UCSD-AML1 (cell line): ENCODE results near the gene IFNAR1.

Source experiments
- DNase-seq: peaks from one replicate; lab custom pipeline; 2025; ENCODE audit not compliant: unreplicated experiment; lab: John Stamatoyannopoulos, UW

The IFNAR1 gene

DNA sequence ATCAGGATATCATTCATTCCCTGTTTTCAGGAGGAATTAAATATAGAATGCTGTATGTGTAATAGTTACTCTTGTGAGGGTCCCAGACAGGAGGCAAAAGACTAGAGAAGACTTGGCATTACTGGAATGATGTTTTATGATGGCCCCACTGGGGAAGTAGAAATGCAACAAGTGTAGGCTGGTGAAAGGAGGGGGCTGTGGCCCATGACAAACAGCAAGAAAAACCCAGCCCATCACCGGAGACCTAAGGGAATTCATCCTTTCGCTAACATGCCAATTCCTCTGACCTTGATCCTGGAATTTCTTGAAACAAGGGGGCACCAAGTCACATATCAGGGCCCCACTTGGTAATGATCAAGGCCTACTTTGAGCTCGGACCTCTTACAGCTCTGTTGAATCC lies 72.9 kb downstream of the IFNAR1 start:
- no peak for DNase-seq

DNA sequence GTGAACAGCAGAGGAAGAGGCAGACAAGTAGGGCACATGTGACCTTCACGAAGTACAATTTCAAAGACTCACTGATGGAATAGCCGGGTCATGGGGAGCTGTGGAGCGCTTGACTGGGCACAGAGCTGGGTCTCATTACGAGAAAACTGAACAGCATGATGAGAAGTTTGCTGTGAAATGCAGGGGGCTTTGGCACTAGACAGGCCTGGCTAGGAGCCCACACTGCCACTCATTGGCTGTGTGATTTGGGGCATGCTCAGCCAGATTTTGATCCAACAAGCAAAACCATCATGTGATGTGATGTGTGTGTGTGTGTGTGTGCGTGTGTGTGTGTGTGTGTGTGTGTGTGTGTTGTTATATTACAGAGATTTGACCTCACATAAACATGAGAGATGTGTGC lies 73.6 kb downstream of the IFNAR1 start:
- DNase-seq: no peak

DNA sequence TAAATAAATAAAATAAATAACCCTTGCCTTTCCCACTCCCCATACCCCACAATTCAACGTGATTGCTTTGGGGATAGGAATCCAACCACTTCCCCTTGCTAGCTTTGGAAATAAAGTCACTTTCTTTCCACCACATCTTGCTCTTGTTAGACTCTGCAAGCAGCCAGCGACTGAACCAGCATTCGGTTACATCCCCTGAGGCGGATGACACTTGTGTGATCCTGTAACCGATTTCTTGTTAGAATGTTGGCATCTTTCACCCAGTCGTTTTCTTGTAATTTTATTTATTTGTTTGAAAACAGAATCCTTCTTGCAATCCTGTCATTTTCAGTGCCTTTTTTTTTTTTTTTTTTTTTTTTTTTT lies 76.8 kb downstream of the IFNAR1 start:
- DNase-seq: no peak

DNA sequence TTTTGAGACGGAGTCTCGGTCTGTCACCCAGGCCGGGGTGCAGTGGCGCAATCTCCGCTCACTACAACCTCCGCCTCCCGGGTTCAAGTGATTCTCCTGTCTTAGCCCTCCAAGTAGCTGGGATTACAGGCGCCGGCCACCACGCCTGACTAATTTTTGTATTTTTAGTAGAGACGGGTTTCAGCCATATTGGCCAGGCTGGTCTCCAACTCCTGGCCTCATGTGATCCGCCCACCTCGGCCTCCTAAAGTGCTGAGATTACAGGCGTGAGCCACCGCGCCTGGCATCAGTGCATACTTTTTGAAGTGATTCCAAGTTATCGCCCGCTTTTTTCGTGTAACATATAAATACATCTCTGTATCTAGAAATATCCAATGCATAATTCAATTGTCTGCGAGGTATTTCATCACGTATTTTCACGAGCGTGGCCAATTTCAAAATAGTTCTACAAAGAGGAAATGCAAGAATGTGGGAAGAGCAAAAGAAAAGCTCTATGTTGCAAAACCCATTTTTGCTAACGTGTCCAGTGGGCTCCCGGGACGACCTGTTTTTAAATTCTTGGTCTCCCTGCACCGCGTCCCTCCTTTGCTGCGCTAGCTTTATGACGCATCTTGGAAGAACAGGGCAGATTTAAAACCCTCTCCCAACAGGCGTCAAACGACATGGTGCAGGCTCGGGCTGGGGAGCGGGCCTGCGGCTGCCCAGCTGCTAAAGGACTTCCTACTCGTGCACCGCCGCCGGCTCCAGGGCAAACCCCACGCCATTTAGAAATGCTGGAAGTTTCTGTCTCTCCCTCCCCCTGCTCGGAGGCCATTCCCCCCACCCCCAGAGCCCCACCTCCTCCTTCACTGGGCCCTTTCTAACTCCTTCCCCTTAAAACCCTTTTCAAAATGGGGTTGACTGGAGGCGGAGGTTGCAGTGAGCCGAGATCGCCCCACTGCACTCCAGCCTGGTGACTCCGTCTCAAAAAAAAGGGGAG lies 77.5 kb downstream of the IFNAR1 start:
- DNase-seq: peak; percentile 30

DNA sequence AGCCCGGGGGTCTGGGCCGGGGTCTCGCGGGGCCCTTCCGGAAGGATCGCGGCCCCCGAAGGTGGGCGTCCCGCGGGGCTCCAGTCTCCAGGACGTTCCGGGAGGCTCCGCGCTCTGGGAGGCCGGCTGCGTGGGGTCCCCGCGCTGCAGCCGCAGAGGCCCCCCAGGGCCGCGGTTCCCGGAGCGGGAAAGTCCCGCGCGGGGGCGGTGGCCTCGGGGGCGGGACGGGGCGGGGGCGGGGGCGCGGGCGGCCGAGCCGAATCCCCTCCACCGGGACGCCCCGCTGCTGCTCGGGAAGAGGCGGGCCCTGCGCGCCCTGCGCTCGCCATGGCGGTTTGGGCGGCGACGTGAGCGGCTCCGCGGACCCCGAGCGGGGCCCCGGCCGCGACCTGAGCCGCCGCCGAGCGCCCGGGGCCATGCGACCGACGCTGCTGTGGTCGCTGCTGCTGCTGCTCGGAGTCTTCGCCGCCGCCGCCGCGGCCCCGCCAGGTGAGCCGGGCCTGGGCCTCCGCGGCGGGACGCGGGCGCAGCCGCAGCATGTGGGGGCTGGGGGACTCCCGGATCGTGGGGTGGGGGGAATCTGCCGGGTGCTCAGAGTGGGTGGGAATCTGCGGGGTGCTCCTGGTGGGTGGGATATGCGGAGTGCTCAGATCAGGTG lies 78.5 kb downstream of the IFNAR1 start, which contains the start of gene IFNGR2:
Gene IFNGR2 (plus strand): TSS at position 286 of the 658 bp plus-strand sequence. CDS start 131 bp downstream, at position 417.
- peak; percentile 27 for DNase-seq

DNA sequence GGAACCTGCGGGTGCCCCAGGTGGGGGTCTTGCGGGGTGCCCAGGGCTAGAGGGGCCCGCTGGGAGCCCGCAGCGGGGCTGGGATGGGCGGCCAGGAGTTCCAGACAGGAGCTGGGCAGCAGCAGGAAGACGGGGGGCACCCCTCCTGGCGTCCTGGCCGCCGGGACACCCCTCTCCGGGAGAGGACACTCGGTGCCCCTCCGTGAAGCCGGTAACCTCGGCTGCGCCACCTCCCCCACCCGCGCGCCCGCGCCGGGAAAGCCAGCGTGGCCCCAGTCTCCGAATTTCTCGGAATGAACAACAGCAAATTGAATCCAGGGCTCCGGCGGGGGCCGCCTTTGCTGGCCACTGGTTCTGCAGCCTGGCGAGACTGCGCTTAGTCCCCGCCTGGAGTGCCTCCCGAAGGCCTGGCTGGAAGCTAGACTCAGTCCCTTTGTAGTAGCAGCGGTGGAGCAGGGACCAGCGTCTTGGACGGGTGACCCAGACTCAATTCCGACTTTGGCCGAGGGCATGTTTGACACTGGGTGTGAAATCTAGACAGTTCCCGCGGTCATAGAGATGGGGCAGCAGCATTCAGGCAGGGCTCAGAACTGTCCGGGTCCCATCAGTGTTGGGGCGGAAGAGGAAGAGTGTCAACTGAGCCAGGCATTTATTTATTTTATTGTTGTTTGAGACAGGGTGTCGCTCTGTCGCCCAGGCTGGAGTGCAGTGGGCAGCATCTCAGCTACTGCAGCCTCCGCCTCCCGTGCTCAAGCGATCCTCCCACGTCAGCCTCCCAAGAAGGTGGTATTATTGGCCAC lies 79.2 kb downstream of the IFNAR1 start:
- peak; percentile 50 for DNase-seq

DNA sequence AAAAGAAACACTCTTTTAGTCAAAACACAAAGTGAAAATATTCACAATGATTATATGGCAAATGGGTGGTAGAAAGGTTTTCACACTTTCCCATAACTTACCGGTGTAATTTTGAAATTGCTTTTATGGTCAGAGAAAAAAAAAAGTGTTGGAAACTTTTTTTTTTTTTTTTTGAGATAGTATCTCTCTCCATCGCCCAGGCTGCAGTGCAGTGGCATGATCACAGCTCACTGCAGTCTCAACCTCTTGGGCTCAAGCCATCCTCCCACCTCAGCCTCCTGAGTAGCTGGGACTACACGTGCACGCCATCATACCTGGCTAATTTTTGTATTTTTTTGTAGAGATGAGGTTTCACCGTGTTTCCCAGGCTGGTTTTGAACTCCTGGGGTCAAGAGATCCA lies 81.7 kb downstream of the IFNAR1 start:
- DNase-seq: no peak
